Measurements from ENCODE around the gene MTHFD1L. TPM values are rescaled to one million over a fixed set of nuclear protein-coding genes. Genes with fewer than 3 reads are reported as not detected.
A peak's percentile ranks its signal among the peaks of the same experiment; 100 is the strongest.
"Not testable (repeated sequence)": the region's sequence is repeated elsewhere in the genome, so short reads cannot be mapped to it uniquely, and the experiment has no call there.

MTHFD1L gene
- total RNA-seq, 2 donors from 2014 or later, result 58.0 to 107 TPM

DNA sequence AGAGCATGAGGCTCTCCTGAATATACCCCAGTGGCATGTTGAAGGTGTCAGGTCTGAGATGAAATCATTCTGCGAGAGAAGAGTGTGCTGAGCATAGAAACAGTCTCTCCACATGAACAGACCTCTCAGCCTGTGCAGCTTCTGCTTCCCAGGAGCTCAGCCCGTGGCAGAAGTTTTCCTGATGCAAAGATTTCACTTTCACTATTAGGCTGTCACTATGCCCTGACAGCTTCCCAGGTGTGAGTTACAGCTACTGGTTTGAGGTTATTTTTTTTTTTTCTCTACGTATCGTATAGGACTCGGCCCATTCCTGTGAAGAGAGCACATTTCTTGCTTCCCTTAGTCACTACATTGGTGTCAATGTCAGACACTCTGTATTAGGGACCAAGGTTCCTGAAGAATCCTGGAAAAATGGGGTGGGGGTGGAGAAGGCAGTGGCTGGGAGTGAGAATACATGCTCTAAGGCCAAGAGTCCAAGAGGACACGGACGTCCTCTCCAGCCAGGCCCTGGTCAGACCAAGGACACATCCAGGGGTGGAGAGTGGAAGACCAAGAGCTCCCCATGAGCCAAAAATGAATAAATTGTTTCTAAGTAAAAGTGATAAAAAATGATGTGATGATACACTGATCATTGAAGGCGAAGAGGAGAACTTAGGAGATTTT, 253.1 kb downstream of the MTHFD1L start:
- Mint-ChIP-seq H3K36me3 (ENCODE audit: low read depth) (no peaks in the 10 kb centered on the region), H3K4me1 (no peaks in the 10 kb centered on the region), H3K9me3 (no peaks in the 10 kb centered on the region), H3K27me3 (no peaks in the 10 kb centered on the region), H3K27ac (no peak overlapping the region), H3K4me3 (no peak overlapping the region)
- ATAC-seq (replicated peaks), result no peak

DNA sequence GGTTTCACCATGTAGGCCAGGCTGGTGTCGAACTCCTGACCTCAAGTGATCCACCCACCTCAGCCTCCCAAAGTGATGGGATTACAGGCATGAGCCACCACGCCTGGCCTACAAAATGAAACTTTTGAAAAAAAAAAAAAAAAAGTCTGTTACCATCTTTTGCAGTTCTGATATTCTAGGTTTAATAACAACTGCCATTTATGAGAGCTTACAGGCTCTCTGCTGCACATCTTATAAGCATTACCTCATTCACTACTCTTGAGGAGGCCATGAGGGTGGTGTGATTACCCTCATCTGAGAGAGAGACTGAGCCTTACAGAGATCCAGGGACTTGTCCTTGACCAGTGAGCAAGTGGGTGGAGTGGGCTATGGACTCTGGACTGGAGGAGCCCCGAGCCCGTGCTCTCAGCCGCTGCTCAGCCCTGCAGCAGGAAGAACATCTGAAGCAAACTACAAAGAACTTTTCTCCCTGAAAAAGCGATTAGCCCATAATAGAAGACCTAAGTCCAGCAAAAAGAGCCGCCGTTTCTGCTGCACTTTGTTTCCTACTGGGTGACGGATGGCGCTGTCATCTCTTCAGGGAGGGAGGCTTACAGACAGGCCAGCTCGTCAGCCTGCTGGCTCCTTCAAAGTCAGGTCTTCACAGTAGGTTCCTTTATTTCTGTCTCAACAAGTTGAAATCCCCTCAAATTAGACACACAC, 254.5 kb downstream of the MTHFD1L start:
- H3K27ac Mint-ChIP-seq, result no peak overlapping the region
- H3K4me1 Mint-ChIP-seq, result no peaks in the 10 kb centered on the region
- no peaks in the 10 kb centered on the region for H3K9me3 Mint-ChIP-seq
- no peaks in the 10 kb centered on the region for H3K27me3 Mint-ChIP-seq
- no peaks in the 10 kb centered on the region for H3K36me3 Mint-ChIP-seq (ENCODE audit: low read depth)
- ATAC-seq (replicated peaks), result no peak
- H3K4me3 Mint-ChIP-seq, result no peak overlapping the region

DNA sequence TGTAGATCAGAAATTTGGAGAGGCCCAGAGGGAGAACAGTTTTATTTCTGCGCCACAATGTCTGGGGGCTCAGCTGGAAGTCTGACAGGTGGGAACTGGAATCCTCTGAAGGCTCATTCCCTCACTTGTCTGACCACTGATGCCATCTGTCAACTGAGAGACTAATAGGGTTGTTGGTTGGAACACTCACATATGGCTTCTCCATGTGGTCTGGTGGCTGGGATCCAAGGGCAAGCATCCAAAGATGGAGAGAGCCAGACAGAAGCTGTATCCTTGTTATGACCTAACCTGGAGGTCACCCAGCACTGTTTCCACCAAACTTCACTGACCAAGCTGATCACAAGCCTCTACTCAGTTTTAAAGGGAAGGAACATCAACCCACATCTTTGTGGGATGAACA, 256.4 kb downstream of the MTHFD1L start:
- Mint-ChIP-seq H3K4me1 (peaks cover 4% of the 10 kb centered on the region), H3K27me3 (no peaks in the 10 kb centered on the region)

DNA sequence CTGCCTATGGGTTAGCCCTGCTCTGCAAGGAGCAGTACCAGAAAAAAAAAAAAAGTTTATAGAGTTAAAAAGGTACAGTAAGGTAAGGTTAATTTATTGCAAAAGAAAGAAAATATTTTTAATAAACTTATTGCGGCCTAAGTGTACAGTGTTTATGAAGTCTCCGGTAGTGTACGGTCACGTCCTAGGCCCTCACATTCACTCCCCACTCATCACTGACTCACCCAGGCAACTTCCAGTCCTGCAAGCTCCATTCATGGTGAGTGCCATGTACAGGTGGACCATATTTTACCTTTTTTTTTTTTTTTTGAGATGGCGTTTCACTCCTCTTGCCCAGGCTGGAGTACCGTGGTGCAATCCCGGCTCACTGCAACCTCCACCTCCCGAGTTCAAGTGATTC, 258.1 kb downstream of the MTHFD1L start:
- not testable (repeated sequence) for H3K4me3 Mint-ChIP-seq; H3K27me3 Mint-ChIP-seq; H3K36me3 Mint-ChIP-seq (ENCODE audit: low read depth)

More for the DNA sequence above, 256.4 kb downstream of the MTHFD1L start:
- Mint-ChIP-seq H3K27ac (no peak overlapping the region), H3K4me3 (no peak overlapping the region), H3K36me3 (ENCODE audit: low read depth) (no peaks in the 10 kb centered on the region), H3K9me3 (no peaks in the 10 kb centered on the region)
- ATAC-seq (replicated peaks), result no peak

DNA sequence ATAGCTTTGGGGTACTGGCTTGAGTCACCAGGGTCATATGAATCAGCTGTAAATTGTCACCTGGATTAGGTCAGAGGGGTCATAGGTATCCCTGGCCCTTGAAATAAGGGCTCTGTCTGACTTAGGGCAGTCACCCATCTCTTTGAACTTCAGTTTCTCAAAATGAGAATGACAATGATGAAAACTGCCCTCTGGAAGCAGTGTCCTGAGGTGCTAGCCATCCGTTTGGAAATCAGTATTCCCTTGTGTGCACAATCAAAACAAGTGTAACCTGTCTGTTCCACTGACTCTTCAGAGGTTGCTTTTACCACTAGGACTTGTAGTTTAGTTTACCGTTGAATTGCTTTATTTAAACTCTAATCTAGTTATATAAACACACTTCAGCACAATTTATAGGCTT, 259.7 kb downstream of the MTHFD1L start:
- H3K4me3 Mint-ChIP-seq, H3K27me3 Mint-ChIP-seq: not testable (repeated sequence)
- peak; percentile 37 for ATAC-seq (replicated peaks)

More for the DNA sequence above, 258.1 kb downstream of the MTHFD1L start:
- H3K27ac Mint-ChIP-seq; H3K9me3 Mint-ChIP-seq; ATAC-seq (replicated peaks); H3K4me1 Mint-ChIP-seq: not testable (repeated sequence)

DNA sequence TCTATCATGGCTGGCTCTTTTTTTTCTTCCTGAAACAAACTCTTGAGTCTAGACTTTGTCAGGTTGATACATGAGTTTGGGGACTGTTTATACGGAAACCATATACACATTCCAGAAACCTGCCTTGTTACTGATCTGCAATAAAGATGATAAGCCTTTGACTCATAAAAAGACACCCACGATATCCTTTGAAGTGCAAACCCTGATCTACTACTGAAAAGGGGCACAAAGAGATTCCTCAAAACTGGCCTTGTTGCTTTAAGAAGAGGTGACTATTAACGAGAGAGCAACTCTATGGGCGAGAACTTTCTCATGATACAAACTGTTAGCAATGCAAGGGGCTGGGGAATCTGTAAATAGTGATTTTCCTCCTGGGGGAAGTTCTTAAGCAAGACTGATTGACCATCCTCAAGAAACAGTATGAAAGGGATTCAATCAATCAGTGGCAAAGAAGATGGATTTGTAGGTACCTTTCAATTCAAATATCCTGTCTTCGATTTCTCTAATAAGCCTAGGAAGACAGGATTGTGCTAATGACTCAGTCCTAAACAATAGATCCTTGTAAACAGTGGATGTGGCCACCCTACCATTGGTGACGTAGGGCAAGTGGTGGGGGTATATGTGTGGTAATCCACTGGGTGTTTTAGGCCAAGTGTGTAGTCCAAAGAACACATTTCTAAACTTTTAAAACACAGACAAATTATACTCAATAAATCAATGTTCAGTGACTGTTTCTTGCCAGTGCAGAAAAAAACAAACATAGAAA, 260.3 kb downstream of the MTHFD1L start:
- not testable (repeated sequence) for H3K27me3 Mint-ChIP-seq; H3K9me3 Mint-ChIP-seq; H3K4me3 Mint-ChIP-seq; H3K36me3 Mint-ChIP-seq (ENCODE audit: low read depth); H3K4me1 Mint-ChIP-seq
- peak overlapping the region; percentile 43 for H3K27ac Mint-ChIP-seq
- ATAC-seq (replicated peaks), result peak; percentile 87

More for the DNA sequence above, 259.7 kb downstream of the MTHFD1L start:
- H3K27ac Mint-ChIP-seq; H3K9me3 Mint-ChIP-seq; H3K36me3 Mint-ChIP-seq (ENCODE audit: low read depth); H3K4me1 Mint-ChIP-seq: not testable (repeated sequence)

DNA sequence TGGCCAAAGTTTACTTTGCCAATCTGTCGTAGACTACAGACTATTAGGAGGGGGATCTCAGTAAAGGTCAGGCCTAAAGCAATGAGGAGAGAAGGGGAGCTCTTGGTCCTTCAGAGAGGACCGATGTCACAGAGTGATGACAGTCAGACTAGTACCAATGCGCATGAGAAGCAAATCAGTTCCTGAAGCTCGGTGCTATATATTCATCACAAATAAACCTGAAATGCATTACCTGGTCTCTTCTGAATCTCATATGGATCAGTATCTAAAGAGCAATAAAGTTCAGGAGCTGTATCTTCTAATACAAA, 260.9 kb downstream of the MTHFD1L start:
- not testable (repeated sequence) for H3K4me3 Mint-ChIP-seq; H3K36me3 Mint-ChIP-seq (ENCODE audit: low read depth); ATAC-seq (replicated peaks); H3K27me3 Mint-ChIP-seq; H3K4me1 Mint-ChIP-seq; H3K9me3 Mint-ChIP-seq
- H3K27ac Mint-ChIP-seq, result peak overlapping the region; percentile 43

DNA sequence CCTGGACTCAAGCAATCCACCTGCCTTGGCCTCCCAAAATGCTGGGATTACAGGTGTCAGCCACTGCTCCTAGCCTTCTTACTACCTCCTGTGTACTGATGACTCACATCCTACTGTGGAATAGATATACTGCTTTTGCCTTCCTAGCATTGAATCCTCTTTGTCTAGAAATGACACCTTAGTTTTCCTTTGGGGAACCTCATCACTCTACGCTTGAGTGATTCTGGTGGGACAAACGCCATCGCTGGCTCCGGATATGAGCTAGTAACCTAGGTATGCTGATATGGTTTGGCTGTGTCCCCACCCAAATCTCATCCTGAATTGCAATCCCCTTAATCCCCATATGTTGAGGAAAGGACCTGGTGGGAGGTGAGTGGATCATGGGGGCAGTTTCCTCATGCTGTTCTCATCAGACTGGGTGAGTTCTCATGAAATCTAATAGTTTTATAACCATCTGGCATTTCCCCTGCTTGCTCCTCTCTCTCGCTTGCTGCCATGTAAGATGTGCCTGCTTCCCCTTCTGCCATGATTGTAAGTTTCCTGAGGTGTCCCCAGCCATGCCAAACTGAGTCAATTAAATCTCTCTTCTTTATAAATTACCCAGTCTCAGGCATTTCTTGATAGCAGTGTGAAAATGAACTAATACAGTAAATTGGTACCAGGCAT, 261.8 kb downstream of the MTHFD1L start:
- H3K4me1 Mint-ChIP-seq; H3K4me3 Mint-ChIP-seq; ATAC-seq (replicated peaks); H3K36me3 Mint-ChIP-seq (ENCODE audit: low read depth); H3K27me3 Mint-ChIP-seq; H3K27ac Mint-ChIP-seq; H3K9me3 Mint-ChIP-seq: not testable (repeated sequence)

DNA sequence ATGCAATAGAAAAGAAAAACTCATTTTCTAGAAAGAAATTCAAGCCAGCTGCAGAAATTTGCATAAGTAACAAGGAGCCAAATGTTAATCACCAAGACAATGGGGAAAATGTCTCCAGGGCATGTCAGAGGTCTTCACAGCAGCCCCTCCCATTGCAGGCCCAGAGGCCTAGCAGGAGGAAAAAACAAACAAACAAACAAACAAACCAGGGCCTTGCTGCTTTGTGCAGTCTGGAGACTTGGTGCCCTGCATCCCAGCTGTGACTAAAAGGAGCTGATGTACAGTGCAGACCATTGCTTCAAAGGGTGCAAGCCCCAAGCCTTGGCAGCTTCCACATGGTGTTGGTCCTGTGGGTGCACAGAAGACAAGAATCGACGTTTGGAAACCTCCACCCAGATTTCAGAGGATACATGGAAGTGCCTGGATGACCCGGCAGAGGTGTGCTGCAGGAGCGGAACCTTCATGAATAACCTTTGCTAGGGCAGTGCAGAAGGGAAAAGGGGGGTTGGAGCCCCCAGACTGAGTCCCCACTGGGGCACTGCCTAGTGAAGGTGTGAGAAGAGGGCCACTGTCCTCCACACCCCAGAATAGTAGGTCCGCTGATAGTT, 263.4 kb downstream of the MTHFD1L start:
- no peak overlapping the region for H3K4me3 Mint-ChIP-seq
- ATAC-seq (replicated peaks), result no peak
- H3K27ac Mint-ChIP-seq, result no peak overlapping the region
- peaks cover 6% of the 10 kb centered on the region for H3K9me3 Mint-ChIP-seq
- H3K36me3 Mint-ChIP-seq (ENCODE audit: low read depth), result no peaks in the 10 kb centered on the region
- peaks cover 8% of the 10 kb centered on the region for H3K4me1 Mint-ChIP-seq
- H3K27me3 Mint-ChIP-seq, result peaks cover 6% of the 10 kb centered on the region

DNA sequence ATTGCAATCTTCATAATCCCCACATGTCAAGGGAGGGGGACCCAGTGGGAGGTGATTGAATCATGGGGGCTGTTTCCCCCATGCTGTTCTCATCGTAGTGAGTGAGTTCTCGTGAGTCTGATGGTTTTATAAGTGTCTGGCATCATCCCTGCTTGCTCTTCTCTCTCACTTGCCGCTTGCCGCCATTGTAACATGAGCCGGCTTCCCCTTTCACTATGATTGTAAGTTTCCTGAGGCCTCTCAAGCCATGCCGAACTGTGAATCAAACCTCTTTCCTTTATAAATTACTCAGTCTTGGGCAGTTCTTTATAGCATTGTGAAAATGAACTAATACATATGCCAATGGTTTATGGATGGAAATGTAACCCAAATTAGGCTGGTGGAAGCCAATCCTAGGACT, 264.8 kb downstream of the MTHFD1L start:
- Mint-ChIP-seq H3K4me1 (peaks cover 8% of the 10 kb centered on the region), H3K27ac (no peak overlapping the region), H3K27me3 (peaks cover 11% of the 10 kb centered on the region), H3K36me3 (ENCODE audit: low read depth) (no peaks in the 10 kb centered on the region), H3K4me3 (no peak overlapping the region), H3K9me3 (peaks cover 11% of the 10 kb centered on the region)
- peak; percentile 57 for ATAC-seq (replicated peaks)

DNA sequence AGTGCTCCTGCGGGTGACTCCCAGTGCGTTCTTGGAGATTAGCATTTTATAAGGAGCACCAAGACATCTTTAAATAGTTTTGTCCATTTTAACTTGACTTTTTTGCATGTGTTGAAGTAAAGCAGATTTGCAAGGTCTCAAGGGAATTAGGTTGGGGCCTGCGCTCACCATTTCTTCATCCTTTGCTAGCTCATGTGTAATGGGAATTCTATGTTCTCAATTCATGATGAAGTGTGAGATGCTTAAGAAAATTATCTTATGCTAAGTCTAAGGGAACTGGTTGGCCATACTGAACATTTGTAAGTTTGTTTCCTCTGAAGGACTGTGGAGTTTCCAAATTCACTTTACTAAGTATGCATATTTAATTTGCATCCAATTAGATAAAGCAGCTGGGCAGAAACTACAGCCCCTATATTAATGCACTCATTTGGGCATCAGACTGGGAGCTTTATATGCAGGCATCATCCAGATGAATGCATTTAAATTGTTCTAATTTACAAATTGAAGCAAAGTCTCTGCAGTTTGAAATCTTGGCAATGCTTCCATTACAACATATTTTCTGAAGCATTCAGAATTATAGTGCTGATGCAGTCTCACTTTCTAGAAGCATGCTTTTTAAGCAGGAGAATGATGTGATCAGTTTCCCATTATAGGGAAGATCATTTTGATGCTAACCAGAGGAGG, 266.0 kb downstream of the MTHFD1L start:
- no peaks in the 10 kb centered on the region for H3K36me3 Mint-ChIP-seq (ENCODE audit: low read depth)
- ATAC-seq (replicated peaks), result no peak
- H3K9me3 Mint-ChIP-seq, result peaks cover 11% of the 10 kb centered on the region
- H3K4me1 Mint-ChIP-seq, result peaks cover 4% of the 10 kb centered on the region
- peaks cover 13% of the 10 kb centered on the region for H3K27me3 Mint-ChIP-seq
- no peak overlapping the region for H3K4me3 Mint-ChIP-seq
- no peak overlapping the region for H3K27ac Mint-ChIP-seq

DNA sequence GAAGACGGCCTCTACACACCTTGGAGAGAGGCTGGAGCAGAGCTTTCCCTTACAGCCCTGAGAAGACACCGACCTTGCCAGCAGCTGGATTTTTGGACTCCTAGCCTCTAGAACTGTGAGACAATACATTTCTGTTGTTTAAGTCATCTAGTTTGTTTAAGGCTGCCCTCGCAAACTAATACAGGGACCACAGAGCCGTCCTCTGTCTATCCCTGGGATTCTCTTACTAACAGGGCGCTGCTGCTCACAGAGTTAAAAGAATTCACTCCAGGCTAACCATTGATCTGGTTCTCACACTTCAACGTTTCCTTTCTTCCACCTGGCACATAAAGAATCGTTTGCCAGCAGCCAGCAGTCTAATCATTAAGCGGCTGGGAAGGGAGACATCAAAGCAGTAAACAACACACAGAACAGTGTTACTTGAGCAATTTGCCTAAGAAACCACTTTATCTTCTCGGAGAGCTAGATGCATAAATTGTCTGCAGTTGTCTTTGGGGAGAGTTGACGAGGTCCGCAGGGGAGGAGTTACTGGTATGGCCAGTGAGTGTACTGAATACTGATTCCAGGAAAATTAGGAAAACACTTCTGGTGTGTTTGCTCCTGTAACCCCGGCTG, 270.7 kb downstream of the MTHFD1L start:
- Mint-ChIP-seq H3K4me1 (no peaks in the 10 kb centered on the region), H3K4me3 (no peak overlapping the region), H3K9me3 (peaks cover 6% of the 10 kb centered on the region), H3K27ac (no peak overlapping the region), H3K27me3 (peaks cover 12% of the 10 kb centered on the region), H3K36me3 (ENCODE audit: low read depth) (no peaks in the 10 kb centered on the region)
- ATAC-seq (replicated peaks), result no peak

DNA sequence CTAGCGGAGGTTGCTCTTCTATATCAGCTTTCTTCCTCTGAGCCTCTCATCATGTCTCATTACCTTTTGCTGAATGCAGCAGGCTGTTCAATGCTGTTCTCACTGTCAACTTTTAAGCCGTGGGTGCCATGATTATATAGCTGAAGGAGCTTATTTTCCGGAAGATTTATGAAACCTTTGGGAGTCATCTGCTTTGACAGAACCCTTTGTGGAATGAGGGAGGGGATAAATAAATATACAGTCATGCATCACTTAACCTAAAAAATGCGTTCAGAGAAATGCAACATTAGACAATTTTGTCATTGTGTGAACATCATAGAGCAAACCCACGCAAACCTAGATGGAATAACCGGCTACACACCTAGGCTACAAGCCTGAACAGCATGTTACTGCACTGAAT, 272.0 kb downstream of the MTHFD1L start:
- H3K9me3 Mint-ChIP-seq, result peaks cover 6% of the 10 kb centered on the region
- peaks cover 12% of the 10 kb centered on the region for H3K27me3 Mint-ChIP-seq
- ATAC-seq (replicated peaks), result no peak
- no peak overlapping the region for H3K4me3 Mint-ChIP-seq
- no peaks in the 10 kb centered on the region for H3K4me1 Mint-ChIP-seq
- no peaks in the 10 kb centered on the region for H3K36me3 Mint-ChIP-seq (ENCODE audit: low read depth)
- H3K27ac Mint-ChIP-seq, result no peak overlapping the region

DNA sequence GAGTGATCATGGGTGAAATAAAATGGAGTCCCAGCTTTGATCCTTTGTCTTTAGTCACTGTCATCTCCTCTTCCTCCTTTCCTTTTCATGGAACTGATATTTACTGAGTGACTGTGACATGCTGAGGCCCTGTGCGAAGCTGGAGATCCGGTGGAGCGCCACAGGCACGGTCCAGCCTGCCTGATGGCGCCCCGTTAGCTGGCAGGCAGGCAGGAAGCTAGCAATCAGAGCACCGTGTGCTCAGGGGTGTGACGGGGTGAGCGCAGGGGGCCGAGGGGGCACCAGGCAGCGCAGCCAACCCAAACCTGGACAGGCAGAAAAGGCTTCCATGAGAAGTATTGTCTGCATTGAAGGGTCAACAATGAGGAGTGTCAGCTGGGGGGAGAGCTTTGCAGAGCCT, 274.0 kb downstream of the MTHFD1L start:
- H3K27ac Mint-ChIP-seq, result no peak overlapping the region
- H3K27me3 Mint-ChIP-seq, result peaks cover 6% of the 10 kb centered on the region
- ATAC-seq (replicated peaks), result no peak
- H3K9me3 Mint-ChIP-seq, result no peaks in the 10 kb centered on the region
- H3K4me1 Mint-ChIP-seq, result no peaks in the 10 kb centered on the region
- H3K36me3 Mint-ChIP-seq (ENCODE audit: low read depth), result no peaks in the 10 kb centered on the region
- no peak overlapping the region for H3K4me3 Mint-ChIP-seq

Data from activated T-helper 17 cell treated with anti-CD3 and anti-CD28 coated beads, Interleukin-2, amount 50 U/mL, for 72 hours (primary cell).